GM12864 (cell line): ENCODE results near the gene DUSP10.

Experiments used
- DNase-seq: peaks from one replicate; pipeline ENCODE4 v3.0.0-alpha.2; 2011; ENCODE audit warnings: low read depth
- H3K4me3 ChIP-seq: 2 replicates; pipeline ENCODE4 v1.5.1; 2011; ENCODE audit warnings: mild to moderate bottlenecking, low read depth, low read length, control low read depth
- TF ChIP-seq, protein P1 (sequence below): IDR thresholded peaks from 2 replicates; pipeline ENCODE4 v1.5.1; 2011; ENCODE audit warnings: low read depth, mild to moderate bottlenecking, moderate library complexity, low read length, control low read depth, inconsistent platforms; ENCODE audit errors: missing control alignments

DUSP10 gene

GRCh38 chr1:221742555-221743415 lies 896 bp upstream of the DUSP10 start:
- TF ChIP-seq, protein P1, sequence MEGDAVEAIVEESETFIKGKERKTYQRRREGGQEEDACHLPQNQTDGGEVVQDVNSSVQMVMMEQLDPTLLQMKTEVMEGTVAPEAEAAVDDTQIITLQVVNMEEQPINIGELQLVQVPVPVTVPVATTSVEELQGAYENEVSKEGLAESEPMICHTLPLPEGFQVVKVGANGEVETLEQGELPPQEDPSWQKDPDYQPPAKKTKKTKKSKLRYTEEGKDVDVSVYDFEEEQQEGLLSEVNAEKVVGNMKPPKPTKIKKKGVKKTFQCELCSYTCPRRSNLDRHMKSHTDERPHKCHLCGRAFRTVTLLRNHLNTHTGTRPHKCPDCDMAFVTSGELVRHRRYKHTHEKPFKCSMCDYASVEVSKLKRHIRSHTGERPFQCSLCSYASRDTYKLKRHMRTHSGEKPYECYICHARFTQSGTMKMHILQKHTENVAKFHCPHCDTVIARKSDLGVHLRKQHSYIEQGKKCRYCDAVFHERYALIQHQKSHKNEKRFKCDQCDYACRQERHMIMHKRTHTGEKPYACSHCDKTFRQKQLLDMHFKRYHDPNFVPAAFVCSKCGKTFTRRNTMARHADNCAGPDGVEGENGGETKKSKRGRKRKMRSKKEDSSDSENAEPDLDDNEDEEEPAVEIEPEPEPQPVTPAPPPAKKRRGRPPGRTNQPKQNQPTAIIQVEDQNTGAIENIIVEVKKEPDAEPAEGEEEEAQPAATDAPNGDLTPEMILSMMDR: no peak
- peak overlapping the region; percentile 74 for H3K4me3 ChIP-seq
- DNase-seq: peak; percentile 53

DNA sequence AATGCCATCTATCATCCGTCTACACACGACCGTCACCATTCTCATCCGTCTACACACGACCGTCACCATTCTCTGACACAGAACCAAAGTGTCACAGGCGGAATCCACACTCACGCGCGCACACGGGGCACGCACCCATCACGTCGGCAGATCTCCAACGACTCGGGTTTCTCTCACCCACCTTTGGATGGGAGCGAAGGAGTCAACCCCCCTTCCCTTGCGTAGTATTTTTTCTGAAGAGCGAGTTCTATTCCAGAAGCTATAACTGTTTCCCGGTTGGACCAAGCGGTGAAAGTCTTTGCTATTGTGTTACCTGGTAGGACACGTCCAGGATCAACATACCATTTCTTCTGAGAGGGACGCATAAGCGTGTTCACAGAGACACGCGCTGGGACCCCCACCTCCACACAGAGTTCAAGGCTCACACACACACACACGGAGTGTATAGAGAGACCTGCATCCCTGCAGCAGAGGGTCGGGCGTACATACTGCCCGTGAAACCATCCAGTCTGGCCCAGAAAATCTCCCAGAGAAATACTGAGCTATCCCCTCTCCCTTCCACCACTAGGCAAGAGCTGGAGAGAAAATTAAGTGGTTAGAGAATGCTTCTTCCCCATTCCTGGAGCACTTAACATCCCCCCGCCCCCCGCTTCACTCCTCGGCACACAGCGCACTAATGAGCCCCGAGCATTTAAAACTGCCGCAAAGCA lies 741 bp downstream of the DUSP10 start:
- DNase-seq: no peak
- TF ChIP-seq, protein P1: no peak
- H3K4me3 ChIP-seq: peak overlapping the region; percentile 77

GRCh38 chr1:221740369-221740992 lies 1.4 kb downstream of the DUSP10 start:
- H3K4me3 ChIP-seq: peak overlapping the region; percentile 77
- no peak for DNase-seq
- TF ChIP-seq, protein P1: no peak

- TF ChIP-seq, protein P1: no peak
- no peak for DNase-seq
- peak overlapping the region; percentile 77 for H3K4me3 ChIP-seq
These were observed 2.2 kb downstream of the DUSP10 start for GRCh38 chr1:221739677-221740025.

DNA sequence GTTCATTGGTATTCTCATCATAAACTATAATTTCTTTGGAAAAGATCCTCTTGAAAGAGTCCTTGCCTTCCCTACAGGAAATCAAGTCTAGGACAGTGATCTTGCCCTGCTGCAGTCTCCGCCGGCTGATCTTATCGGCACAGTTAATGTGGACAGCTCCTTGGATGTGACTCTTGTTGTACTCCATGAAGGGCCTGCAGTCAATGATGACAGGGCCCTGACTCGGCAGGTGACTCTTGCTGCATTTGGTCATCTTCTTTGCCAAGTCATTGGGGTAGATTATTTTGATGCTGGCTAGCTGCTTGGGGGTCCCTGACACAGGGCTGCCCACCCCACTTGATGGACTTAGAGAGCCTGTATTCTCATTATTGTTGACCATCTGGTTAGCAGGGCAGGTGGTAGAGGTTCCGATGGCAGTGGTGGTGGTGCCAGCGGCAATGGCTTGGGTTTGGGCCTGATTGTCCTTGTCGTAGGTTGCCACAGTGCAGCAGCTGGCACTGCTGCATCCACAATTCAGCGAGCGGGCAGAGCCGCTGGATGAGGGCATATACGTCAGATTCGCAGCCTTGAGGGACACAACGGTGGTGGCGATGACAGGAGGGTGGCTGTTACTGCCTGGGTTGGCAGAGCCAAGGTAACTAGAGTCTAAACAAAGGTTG lies 2.7 kb downstream of the DUSP10 start:
- TF ChIP-seq, protein P1: no peak
- H3K4me3 ChIP-seq: peak overlapping the region; percentile 77
- DNase-seq: no peak

GRCh38 chr1:221736714-221737113 lies 5.2 kb downstream of the DUSP10 start:
- peak overlapping the region; percentile 24; the same call in 1 of the 2 replicates for H3K4me3 ChIP-seq
- TF ChIP-seq, protein P1: no peak
- DNase-seq: no peak
